Stomach (tissue), 9 donors: ENCODE data around the gene HDHD2. TPM values are rescaled to one million over a fixed set of nuclear protein-coding genes. Genes with fewer than 3 reads are reported as not detected.

Source experiments
- DNase-seq, 2 donors: peaks; one replicate each; pipeline versions ENCODE4 v3.0.0 to v3.0.0-alpha.2; 2013 to 2019
- H3K27ac ChIP-seq, 5 donors: fragments of 200-600 bp in 4 of 5; sonication (generic) in 4 of 5; one replicate each; pipeline ENCODE4 v1.5.1; 2013 to 2019; ENCODE audit warnings: mild to moderate bottlenecking in 1 of 5, moderate library complexity in 1 of 5
- H3K27me3 ChIP-seq, 3 donors: fragments of 200-600 bp; sonication (generic); one replicate each; pipeline ENCODE4 v1.5.1; 2017 to 2019; ENCODE audit warnings: mixed run types in 1 of 3
- H3K36me3 ChIP-seq, 4 donors: fragments of 200-600 bp; sonication (generic); 1 replicate in 3 of 4; 2 replicates in 1 of 4; pipeline ENCODE4 v1.5.1; 2016 to 2019
- H3K4me1 ChIP-seq, 4 donors: fragments of 200-600 bp; sonication (generic); one replicate each; pipeline ENCODE4 v1.5.1; 2016 to 2019
- H3K4me3 ChIP-seq, 4 donors: fragments of 200-600 bp; sonication (generic) in 3 of 4; one replicate each; pipeline ENCODE4 v1.5.1; 2016 to 2019; ENCODE audit warnings: mild to moderate bottlenecking in 1 of 4
- H3K9me3 ChIP-seq, 4 donors: fragments of 200-600 bp; sonication (generic); one replicate each; pipeline ENCODE4 v1.5.1; 2016 to 2019
- CTCF ChIP-seq, 7 experiments: fragments of 450-650 bp in 4 of 7; fragments of 200-600 bp in 3 of 7; sonication (generic) in 3 of 7; IDR thresholded peaks; one replicate each; pipeline ENCODE4 v1.5.1; 2016 to 2019; ENCODE audit warnings: antibody characterized with exemption in 7 of 7, control low read depth in 2 of 7, mild to moderate bottlenecking in 1 of 7
- EP300 ChIP-seq: sonication (generic); formaldehyde crosslinking; IDR thresholded peaks from one replicate; pipeline ENCODE4 v1.6.1; 2017; ENCODE audit warnings: antibody characterized with exemption
- POLR2A ChIP-seq, 4 donors: fragments of 450-650 bp; IDR thresholded peaks; one replicate each; pipeline ENCODE4 v1.6.1; 2016; ENCODE audit warnings: antibody characterized with exemption in 4 of 4, control low read depth in 2 of 4, mild to moderate bottlenecking in 1 of 4, moderate library complexity in 1 of 4
- POLR2AphosphoS5 ChIP-seq, 3 donors: sonication (generic); formaldehyde crosslinking; IDR thresholded peaks; one replicate each; pipeline ENCODE4 v1.6.1; 2016; ENCODE audit warnings: antibody characterized with exemption in 3 of 3
- WGBS, 5 donors: extraction: QIAGEN DNeasy Blood & Tissue Kit in 3 of 5; methylation state at CpG; one replicate each; pipeline versions ENCODE4 v1.1.5 to v1.1.7; 2013 to 2018; 5-methylcytosine and 5-hydroxymethylcytosine counted together
- intact Hi-C: fragments of 100-400 bp; cut with DNase I; formaldehyde crosslinking; loops from one replicate; pipeline ENCODE4 v1.15.1; 2023; ENCODE audit warnings: low total_unique reads
- polyA plus RNA-seq, 3 donors: library from polyadenylated mRNA; stranded (reverse); fragments of 200-250 nt; gene quantifications; one replicate each; pipeline ENCODE4 v1.2.3, GENCODE V29; 2013
- small RNA-seq, 4 donors: library from RNA; depleted of rRNA; stranded (forward); fragments of <200 nt; gene quantifications; one replicate each; pipeline ENCODE3, GENCODE V24; 2016
- total RNA-seq, 5 donors: library from RNA; depleted of rRNA; stranded (reverse); fragments of >200 nt; gene quantifications; one replicate each; pipeline versions ENCODE4 v1.1.0 to v1.2.3, GENCODE V29; 2014 to 2016
- donor health status: healthy with polysubstance abuse.
- donor health status: Bipolar disorder and iron deficiency.
- donor health status: healthy.

HDHD2 gene
- total and polyA plus RNA-seq, 8 donors: 14.5 to 93.7 (median 23.6) TPM

GRCh38 chr18:47075098-47075883 is 75.0 kb downstream of the HDHD2 start:
- Histone ChIP-seq H3K4me3 (no peak overlapping the region), H3K4me1 (no peaks in the 10 kb centered on the region), H3K36me3 (no peaks in the 10 kb centered on the region), H3K27me3 (no peaks in the 10 kb centered on the region), H3K9me3 (no peaks in the 10 kb centered on the region), H3K27ac (no peak overlapping the region)
- TF ChIP-seq CTCF (IDR thresholded peaks at IDR 0.05): no peak
- TF ChIP-seq POLR2AphosphoS5 (IDR thresholded peaks at IDR 0.05): no peak
- TF ChIP-seq POLR2A (IDR thresholded peaks at IDR 0.05): no peak
- no peak for TF ChIP-seq EP300
- 59 to 70% (median 67%) methylated on average over 13 of the region's 13 CpGs for WGBS, 5 donors
- intact Hi-C loops: no loop called here
- no peak for DNase-seq

- H3K9me3 ChIP-seq: peaks cover 0 to 10% (median 0%) of the 10 kb centered on the region in 4 donors
- WGBS, 5 donors: 58 to 69% (median 65%) methylated on average over 3 of the region's 3 CpGs
- no peak overlapping the region for H3K27ac ChIP-seq
- intact Hi-C loops: no loop called here
- no peaks in the 10 kb centered on the region for H3K27me3 ChIP-seq
- H3K4me1 ChIP-seq: no peaks in the 10 kb centered on the region
- no peak for DNase-seq
- TF ChIP-seq POLR2AphosphoS5 (IDR thresholded peaks at IDR 0.05): no peak
- TF ChIP-seq POLR2A (IDR thresholded peaks at IDR 0.05): no peak
- TF ChIP-seq EP300: no peak
- no peak for TF ChIP-seq CTCF (IDR thresholded peaks at IDR 0.05)
- peaks cover 0 to 5% (median 0%) of the 10 kb centered on the region in 4 donors for H3K36me3 ChIP-seq
- H3K4me3 ChIP-seq: no peak overlapping the region
These were observed 82.7 kb downstream of the HDHD2 start for GRCh38 chr18:47067648-47068047.

GRCh38 chr18:47063096-47063495 is 87.2 kb downstream of the HDHD2 start:
- 93 to 94% (median 94%) methylated on average over 8 of the region's 8 CpGs for WGBS, 5 donors
- no peak overlapping the region for H3K4me3 ChIP-seq
- intact Hi-C loops: no loop called here
- DNase-seq: no peak
- TF ChIP-seq POLR2A (IDR thresholded peaks at IDR 0.05) (no peak), POLR2AphosphoS5 (IDR thresholded peaks at IDR 0.05) (no peak), CTCF (IDR thresholded peaks at IDR 0.05) (no peak), EP300 (no peak)
- peaks cover 0 to 9% (median 0%) of the 10 kb centered on the region in 4 donors for H3K9me3 ChIP-seq
- no peaks in the 10 kb centered on the region for H3K27me3 ChIP-seq
- H3K36me3 ChIP-seq: peaks cover 0 to 5% (median 0%) of the 10 kb centered on the region in 4 donors
- no peaks in the 10 kb centered on the region for H3K4me1 ChIP-seq
- H3K27ac ChIP-seq: no peak overlapping the region

- H3K9me3 ChIP-seq: peaks cover 0 to 3% (median 0%) of the 10 kb centered on the region in 4 donors
- no peak for DNase-seq
- H3K36me3 ChIP-seq: peaks cover 0 to 5% (median 0%) of the 10 kb centered on the region in 4 donors
- H3K27ac ChIP-seq: no peak overlapping the region
- no peak overlapping the region for H3K4me3 ChIP-seq
- no peaks in the 10 kb centered on the region for H3K4me1 ChIP-seq
- TF ChIP-seq CTCF (IDR thresholded peaks at IDR 0.05) (no peak), EP300 (no peak), POLR2AphosphoS5 (IDR thresholded peaks at IDR 0.05) (no peak), POLR2A (IDR thresholded peaks at IDR 0.05) (no peak)
- no peaks in the 10 kb centered on the region for H3K27me3 ChIP-seq
- WGBS, 5 donors: 35 to 66% (median 60%) methylated on average over 2 of the region's 2 CpGs
- intact Hi-C loops: no loop called here
These were observed 87.8 kb downstream of the HDHD2 start for GRCh38 chr18:47062471-47062870.

Small RNAs within 50 kb of the gene (small RNA-seq; reads per million reads assigned to genes)
- 0 reads per million in 4 donors for gene AC012254.4

Other genes starting within 250 kb of the HDHD2 start
- 10 to 100 TPM; 18.2 to 83.4 (median 58.5) TPM for gene PIAS2, start 233.0 kb downstream of the HDHD2 start, total RNA-seq
- gene PIAS2, start 233.0 kb downstream of the HDHD2 start, polyA plus RNA-seq: 1 to 10 TPM; 3.4 to 5.2 (median 4.6) TPM
- 10 to 100 TPM in 2 of 5 donors, 1 to 10 TPM in 1, under 1 TPM in 1, not detected in 1; 0.43 to 39.1 (median 7.9) TPM for gene KATNAL2, start 232.9 kb downstream of the HDHD2 start, total RNA-seq
- 1 to 10 TPM; 1.6 to 2.7 (median 2.5) TPM for gene KATNAL2, start 232.9 kb downstream of the HDHD2 start, polyA plus RNA-seq
- gene ELOA2, start 114.9 kb downstream of the HDHD2 start, total RNA-seq: not detected
- under 1 TPM in 1 of 3 donors, not detected in 2; 0.15 TPM for gene ELOA2, start 114.9 kb downstream of the HDHD2 start, polyA plus RNA-seq
- gene IER3IP1, start 25.9 kb upstream of the HDHD2 start, total RNA-seq: 10 to 100 TPM in 2 of 5 donors, 1 to 10 TPM in 1, under 1 TPM in 2; under 0.01 to 39.1 (median 8.3) TPM
- 10 to 100 TPM; 11.3 to 12.8 (median 12.7) TPM for gene IER3IP1, start 25.9 kb upstream of the HDHD2 start, polyA plus RNA-seq
- not detected for gene SKOR2, start 101.2 kb upstream of the HDHD2 start, total RNA-seq
- gene SKOR2, start 101.2 kb upstream of the HDHD2 start, polyA plus RNA-seq: not detected